ENCODE results near the gene GORAB.

The GORAB gene

DNA sequence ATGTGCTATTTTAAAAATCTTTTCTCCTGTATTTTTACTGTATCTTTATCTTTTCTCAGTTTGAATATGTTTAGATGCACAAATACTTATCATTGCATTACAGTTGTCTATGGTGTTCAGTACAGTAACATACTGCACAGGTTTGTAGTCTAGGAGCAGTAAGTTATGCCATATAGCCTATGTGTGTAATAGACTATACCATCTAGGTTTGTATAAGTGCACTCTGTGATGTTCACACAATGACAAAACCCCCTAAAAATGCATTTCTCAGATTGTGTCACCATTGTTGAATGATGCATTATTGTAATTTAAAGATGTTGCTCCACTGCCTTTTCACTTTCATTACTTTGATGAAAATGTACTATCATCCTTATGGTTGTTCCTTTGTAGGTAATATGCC lies 67.1 kb downstream of the GORAB start:
- TF ChIP-seq ZFX (IDR thresholded peaks at IDR 0.05), result no peak
- TF ChIP-seq, protein P1, sequence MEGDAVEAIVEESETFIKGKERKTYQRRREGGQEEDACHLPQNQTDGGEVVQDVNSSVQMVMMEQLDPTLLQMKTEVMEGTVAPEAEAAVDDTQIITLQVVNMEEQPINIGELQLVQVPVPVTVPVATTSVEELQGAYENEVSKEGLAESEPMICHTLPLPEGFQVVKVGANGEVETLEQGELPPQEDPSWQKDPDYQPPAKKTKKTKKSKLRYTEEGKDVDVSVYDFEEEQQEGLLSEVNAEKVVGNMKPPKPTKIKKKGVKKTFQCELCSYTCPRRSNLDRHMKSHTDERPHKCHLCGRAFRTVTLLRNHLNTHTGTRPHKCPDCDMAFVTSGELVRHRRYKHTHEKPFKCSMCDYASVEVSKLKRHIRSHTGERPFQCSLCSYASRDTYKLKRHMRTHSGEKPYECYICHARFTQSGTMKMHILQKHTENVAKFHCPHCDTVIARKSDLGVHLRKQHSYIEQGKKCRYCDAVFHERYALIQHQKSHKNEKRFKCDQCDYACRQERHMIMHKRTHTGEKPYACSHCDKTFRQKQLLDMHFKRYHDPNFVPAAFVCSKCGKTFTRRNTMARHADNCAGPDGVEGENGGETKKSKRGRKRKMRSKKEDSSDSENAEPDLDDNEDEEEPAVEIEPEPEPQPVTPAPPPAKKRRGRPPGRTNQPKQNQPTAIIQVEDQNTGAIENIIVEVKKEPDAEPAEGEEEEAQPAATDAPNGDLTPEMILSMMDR (conservative IDR thresholded peaks at IDR 0.05), result no peak

DNA sequence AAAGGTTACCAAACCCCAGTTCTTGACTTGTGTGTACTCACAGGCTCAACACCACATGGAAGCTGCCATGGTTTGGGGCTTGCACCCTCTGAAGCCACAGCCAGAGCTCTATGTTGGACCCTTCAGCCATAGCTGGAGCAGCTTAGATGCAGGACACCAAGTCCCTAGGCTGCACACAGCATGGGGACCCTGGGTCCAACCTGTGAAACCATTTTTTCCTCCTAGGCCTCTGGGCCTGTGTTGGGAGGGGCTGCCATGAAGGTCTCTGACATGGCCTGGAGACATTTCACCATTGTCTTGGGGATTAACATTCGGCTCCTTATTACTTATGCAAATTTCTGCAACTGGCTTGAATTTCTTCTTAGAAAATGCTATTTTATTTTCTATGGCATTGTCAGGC lies 69.9 kb downstream of the GORAB start:
- TF ChIP-seq, protein P1 (conservative IDR thresholded peaks at IDR 0.05), result no peak
- TF ChIP-seq ZFX (IDR thresholded peaks at IDR 0.05), result no peak
- no peak overlapping the region for H3K27ac ChIP-seq

More for the DNA sequence above, 67.1 kb downstream of the GORAB start:
- H3K27ac ChIP-seq, result no peak overlapping the region
